ENCODE measurements around the gene MMAB. TPM values are rescaled to one million over a fixed set of nuclear protein-coding genes. Genes with fewer than 3 reads are reported as not detected.

The MMAB gene
- polyA plus RNA-seq, 2 of the 4 experiments (the other 2 are of a cell fraction), result 26.1 to 36.8 TPM

- no peak overlapping the region for H3K27ac ChIP-seq
- no peak for FAIRE-seq
- TF ChIP-seq HOXB5 (CRISPR knock-in tag; IDR thresholded peaks at IDR 0.05), result no peak
- TF ChIP-seq RAD21 (conservative IDR thresholded peaks at IDR 0.05 in 1 of 2, IDR thresholded peaks at IDR 0.05 in 1 of 2), result peak; percentile 74 to 82
- TF ChIP-seq KDM5A (IDR thresholded peaks at IDR 0.05), result no peak
- no peak for TF ChIP-seq JUN (IDR thresholded peaks at IDR 0.05)
- TF ChIP-seq CTCF (IDR thresholded peaks at IDR 0.05), result peak; percentile 86
- no peak for TF ChIP-seq ZFP36 (IDR thresholded peaks at IDR 0.05; ENCODE audit: borderline replicate concordance, partially characterized antibody)
- no peak for TF ChIP-seq HES2 (IDR thresholded peaks at IDR 0.05)
- no peak for TF ChIP-seq PHF8 (IDR thresholded peaks at IDR 0.05; ENCODE audit: borderline replicate concordance, low read depth)
- peak; percentile 74 for TF ChIP-seq SMC3 (IDR thresholded peaks at IDR 0.05)
- no peak for TF ChIP-seq CBX2 (IDR thresholded peaks at IDR 0.05; ENCODE audit: borderline replicate concordance, low read depth)
- ChIA-PET POLR2A (interaction anchor here (1.5 kb wide), 1 partner anchor 195 kb away, joined by 4 read pairs; no protein-coding TSS in a partner anchor), CTCF (interaction anchor here (0.7 to 12.0 kb wide), 33 partner anchors 10 to 326 kb away, joined by 3 to 167 read pairs (median 4); no protein-coding TSS in a partner anchor)
- H3K4me2 ChIP-seq, result no peak overlapping the region
- 69% methylated on average over 11 of the region's 11 CpGs for WGBS (ENCODE audit: missing lambda C conversion rate)
- no peaks in the 10 kb centered on the region for H3K9me3 ChIP-seq
- peak; percentile 48 to 80 for DNase-seq (ENCODE audit: low read depth in 1 of 2, low spot score in 1 of 2)
- H3K4me3 ChIP-seq, result no peak overlapping the region
- peak; percentile 64 to 91; a peak in 4 of 6 replicates for ATAC-seq
- no peaks in the 10 kb centered on the region for H3K4me1 ChIP-seq
These were observed 54.3 kb downstream of the MMAB start for GRCh38 chr12:109518820-109519665.

- ATAC-seq, result no peak
- no peak for FAIRE-seq
- H3K9me3 ChIP-seq, result no peaks in the 10 kb centered on the region
- ChIA-PET CTCF (interaction anchor here (0.8 to 12.0 kb wide), 16 partner anchors 8 to 387 kb away, joined by 3 to 167 read pairs (median 5); partner anchors contain the start of genes MMAB and MVK), POLR2A (interaction anchor here (0.7 kb wide), 1 partner anchor 257 kb away, joined by 3 read pairs; no protein-coding TSS in a partner anchor)
- WGBS (ENCODE audit: missing lambda C conversion rate), result 72% methylated on average over 6 of the region's 6 CpGs
- H3K4me2 ChIP-seq, result no peak overlapping the region
- H3K4me1 ChIP-seq, result no peaks in the 10 kb centered on the region
- TF ChIP-seq RNF2 (IDR thresholded peaks at IDR 0.05; ENCODE audit: borderline replicate concordance, low read depth) (no peak), GATA3 (IDR thresholded peaks at IDR 0.05; ENCODE audit: borderline replicate concordance) (no peak), ZNF302 (CRISPR knock-in tag; IDR thresholded peaks at IDR 0.05) (no peak), PBX3 (IDR thresholded peaks at IDR 0.05) (no peak), CHD2 (IDR thresholded peaks at IDR 0.05; ENCODE audit: low read length, partially characterized antibody) (no peak), BCL3 (IDR thresholded peaks at IDR 0.05) (no peak), HOXA7 (CRISPR knock-in tag; IDR thresholded peaks at IDR 0.05) (no peak), CBX2 (IDR thresholded peaks at IDR 0.05; ENCODE audit: borderline replicate concordance, low read depth) (no peak), ESRRA (IDR thresholded peaks at IDR 0.05; ENCODE audit: borderline replicate concordance, low read length) (no peak)
- no peak for DNase-seq (ENCODE audit: low read depth in 1 of 2, low spot score in 1 of 2)
- H3K4me3 ChIP-seq, result no peak overlapping the region
- no peak overlapping the region for H3K27ac ChIP-seq
These were observed 55.7 kb downstream of the MMAB start for GRCh38 chr12:109517619-109518018.
